ENCODE measurements around the gene AEN. TPM values are rescaled to one million over a fixed set of nuclear protein-coding genes. Genes with fewer than 3 reads are reported as not detected.
A peak's percentile ranks its signal among the peaks of the same experiment; 100 is the strongest.

The AEN gene
- total RNA-seq, 1 donor from 2014 or later, result 41.9 TPM

DNA sequence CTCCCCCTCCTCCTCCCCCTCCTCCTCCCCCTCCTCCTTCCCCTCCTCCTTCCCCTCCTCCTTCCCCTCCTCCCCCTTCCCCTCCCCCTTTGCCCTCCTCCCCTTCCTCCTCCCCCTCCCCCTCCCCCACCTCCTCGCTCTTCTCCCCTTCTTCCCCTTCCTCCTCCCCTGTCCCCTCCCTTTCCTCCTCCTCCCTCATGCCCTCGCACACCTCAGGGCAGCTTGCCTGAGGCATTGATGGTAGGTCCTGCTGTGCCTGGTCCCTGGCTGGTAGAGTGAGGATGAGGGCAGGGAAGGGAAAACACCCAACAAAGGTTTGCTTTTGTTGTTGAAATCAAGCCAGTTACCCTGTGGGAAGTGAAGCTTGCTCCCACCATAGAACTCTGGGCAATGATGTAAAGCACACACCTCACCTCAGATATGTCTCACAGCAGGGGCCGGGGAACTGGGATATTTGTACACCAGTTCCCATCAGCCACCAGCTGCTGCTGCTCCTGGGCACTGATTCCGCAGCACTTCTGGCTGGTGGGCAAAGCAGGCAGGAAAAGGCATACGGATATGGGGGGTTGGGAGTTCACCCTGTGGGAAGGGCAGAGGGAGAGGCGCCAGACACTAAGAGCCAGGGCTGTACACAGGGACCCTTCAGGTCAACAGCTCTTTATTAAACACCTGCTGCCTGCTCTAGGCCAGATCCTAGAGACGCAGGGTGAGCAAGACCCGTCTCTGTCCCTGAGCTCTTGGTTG, 31.5 kb downstream of the AEN start:
- Mint-ChIP-seq H3K4me1 (peaks cover 91% of the 10 kb centered on the region), H3K36me3 (ENCODE audit: low read depth) (peaks cover 46% of the 10 kb centered on the region), H3K27ac (peak overlapping the region; percentile 77), H3K27me3 (no peaks in the 10 kb centered on the region), H3K4me3 (no peak overlapping the region), H3K9me3 (no peaks in the 10 kb centered on the region)
- DNase-seq (peak; percentile 12), ATAC-seq (ENCODE audit: low read depth) (no peak)
- ChIA-PET CTCF (no interaction called here), POLR2A (no interaction called here)
- TF ChIP-seq, protein P1, sequence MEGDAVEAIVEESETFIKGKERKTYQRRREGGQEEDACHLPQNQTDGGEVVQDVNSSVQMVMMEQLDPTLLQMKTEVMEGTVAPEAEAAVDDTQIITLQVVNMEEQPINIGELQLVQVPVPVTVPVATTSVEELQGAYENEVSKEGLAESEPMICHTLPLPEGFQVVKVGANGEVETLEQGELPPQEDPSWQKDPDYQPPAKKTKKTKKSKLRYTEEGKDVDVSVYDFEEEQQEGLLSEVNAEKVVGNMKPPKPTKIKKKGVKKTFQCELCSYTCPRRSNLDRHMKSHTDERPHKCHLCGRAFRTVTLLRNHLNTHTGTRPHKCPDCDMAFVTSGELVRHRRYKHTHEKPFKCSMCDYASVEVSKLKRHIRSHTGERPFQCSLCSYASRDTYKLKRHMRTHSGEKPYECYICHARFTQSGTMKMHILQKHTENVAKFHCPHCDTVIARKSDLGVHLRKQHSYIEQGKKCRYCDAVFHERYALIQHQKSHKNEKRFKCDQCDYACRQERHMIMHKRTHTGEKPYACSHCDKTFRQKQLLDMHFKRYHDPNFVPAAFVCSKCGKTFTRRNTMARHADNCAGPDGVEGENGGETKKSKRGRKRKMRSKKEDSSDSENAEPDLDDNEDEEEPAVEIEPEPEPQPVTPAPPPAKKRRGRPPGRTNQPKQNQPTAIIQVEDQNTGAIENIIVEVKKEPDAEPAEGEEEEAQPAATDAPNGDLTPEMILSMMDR (IDR thresholded peaks at IDR 0.05), result no peak
- intact Hi-C loops (cut with micrococcal nuclease), result no loop called here

DNA sequence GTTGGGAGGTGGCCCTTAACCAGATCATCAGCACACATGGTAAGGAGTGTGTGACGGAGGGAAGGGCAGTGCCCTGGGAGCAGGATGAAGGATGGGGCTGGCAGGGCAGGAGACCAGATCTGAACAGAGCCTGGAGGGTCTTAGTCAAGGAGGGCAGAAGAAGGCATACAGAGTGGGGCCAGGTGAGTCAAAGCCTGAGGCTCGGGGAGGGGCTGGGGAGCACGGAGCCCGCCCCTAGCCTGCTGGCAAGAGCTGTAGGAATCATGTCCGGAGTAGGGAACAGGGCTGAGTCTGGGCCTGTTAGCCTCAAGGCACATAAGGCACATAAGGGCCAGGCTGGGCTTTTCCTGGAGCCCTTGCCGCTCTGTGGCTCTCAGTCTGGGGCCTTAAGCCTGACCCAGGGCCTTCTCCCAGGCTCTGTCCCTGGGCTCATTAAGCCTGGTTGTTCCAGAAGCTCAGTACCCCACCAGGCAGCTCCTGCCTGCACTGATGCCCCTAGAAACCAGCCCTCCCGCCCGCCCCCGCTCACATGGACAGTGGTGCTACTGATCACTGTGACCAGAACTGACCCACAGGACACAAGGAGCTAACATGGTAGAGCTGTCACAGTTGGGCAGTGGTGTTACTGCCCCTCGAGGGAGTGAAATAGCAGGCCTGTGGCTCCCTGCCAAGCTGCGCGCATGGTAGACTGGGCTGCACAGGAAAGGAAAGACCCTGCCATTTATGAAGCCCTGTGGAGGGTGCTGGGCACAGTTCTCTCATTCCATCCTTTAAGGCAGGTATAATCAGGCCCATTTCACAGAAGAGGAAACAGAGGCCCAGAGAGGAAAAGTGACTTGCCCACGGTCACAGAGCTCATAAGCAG, 32.3 kb downstream of the AEN start:
- Mint-ChIP-seq H3K4me1 (peaks cover 91% of the 10 kb centered on the region), H3K9me3 (no peaks in the 10 kb centered on the region), H3K4me3 (no peak overlapping the region), H3K27ac (peak overlapping the region; percentile 77), H3K27me3 (no peaks in the 10 kb centered on the region), H3K36me3 (ENCODE audit: low read depth) (peaks cover 38% of the 10 kb centered on the region)
- TF ChIP-seq, protein P1 (IDR thresholded peaks at IDR 0.05), result no peak
- CTCF ChIA-PET, result interaction anchor here (9.3 kb wide), 1 partner anchor 29 kb away, joined by 79 read pairs; no protein-coding TSS in a partner anchor
- POLR2A ChIA-PET, result interaction anchor here (1.0 kb wide), 1 partner anchor 8 kb away, joined by 4 read pairs; no protein-coding TSS in a partner anchor
- intact Hi-C loops (cut with micrococcal nuclease), result no loop called here
- no peak for ATAC-seq (ENCODE audit: low read depth)
- peak; percentile 12 for DNase-seq

DNA sequence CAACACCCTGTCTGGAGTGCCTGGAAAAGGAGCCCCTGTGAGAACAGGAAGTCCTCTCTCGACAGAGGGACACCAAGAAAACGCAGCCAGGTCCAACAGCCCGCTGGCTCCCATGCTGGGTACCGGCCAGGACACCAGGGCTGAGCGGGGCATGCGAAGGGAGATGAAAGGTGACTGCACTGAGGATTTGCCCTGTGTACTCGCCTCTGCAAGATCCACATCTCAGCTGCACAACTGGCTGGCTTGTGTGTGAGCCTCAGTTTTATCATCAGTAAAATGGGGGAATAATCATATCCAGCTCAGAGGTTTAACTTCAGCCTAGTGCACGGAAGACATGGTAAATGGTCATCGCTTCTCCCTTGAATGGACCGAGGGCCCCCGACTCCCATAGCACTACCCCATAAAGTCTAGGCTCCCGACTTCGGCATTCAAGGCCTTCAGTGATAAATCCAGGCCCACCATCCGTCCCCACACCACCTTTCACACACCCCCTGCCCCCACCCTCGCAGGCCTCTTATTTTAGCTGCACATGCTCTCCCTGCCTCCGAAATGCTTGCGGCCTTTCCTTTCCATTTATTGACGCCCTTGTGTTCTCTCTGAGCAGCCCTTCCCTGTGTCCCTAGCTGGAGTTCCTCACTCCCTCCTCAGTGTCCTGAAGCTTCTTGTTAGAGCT, 33.4 kb downstream of the AEN start:
- no peak for ATAC-seq (ENCODE audit: low read depth)
- Mint-ChIP-seq H3K4me1 (peaks cover 89% of the 10 kb centered on the region), H3K4me3 (no peak overlapping the region), H3K27me3 (no peaks in the 10 kb centered on the region), H3K27ac (peak overlapping the region; percentile 61), H3K36me3 (ENCODE audit: low read depth) (peaks cover 31% of the 10 kb centered on the region), H3K9me3 (no peaks in the 10 kb centered on the region)
- DNase-seq, result peak; percentile 12
- TF ChIP-seq, protein P1 (IDR thresholded peaks at IDR 0.05), result no peak
- intact Hi-C loops (cut with micrococcal nuclease), result loop anchor here (5.0 kb wide), 1 partner anchor 48 kb away; no protein-coding TSS in a partner anchor
- ChIA-PET CTCF (interaction anchor here (1.3 to 9.3 kb wide), 3 partner anchors 10 to 30 kb away, joined by 3 to 79 read pairs (median 3); no protein-coding TSS in a partner anchor), POLR2A (interaction anchor here (1.0 to 4.7 kb wide), 3 partner anchors 9 to 29 kb away, joined by 4 to 42 read pairs (median 9); no protein-coding TSS in a partner anchor)

DNA sequence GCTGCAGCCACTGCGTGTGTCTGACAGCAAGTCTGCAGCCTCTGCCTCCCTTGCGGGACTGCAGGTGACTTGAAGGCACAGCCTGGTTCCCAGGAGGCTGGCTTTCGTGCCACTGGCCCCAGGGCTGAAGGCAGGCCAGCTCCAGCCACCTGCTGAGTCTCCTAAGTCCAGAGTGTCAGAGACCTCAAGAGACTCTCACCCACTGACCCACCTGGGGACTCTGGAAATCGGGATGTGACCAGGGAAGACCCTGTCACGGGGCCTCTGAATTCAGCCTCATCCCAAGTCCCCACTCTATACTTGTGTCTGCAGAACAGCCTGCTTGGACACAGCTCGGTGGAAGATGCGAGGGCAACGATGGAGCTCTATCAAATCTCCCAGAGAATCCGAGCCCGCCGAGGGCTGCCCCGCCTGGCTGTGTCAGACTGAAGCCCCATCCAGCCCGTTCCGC, 34.0 kb downstream of the AEN start:
- TF ChIP-seq, protein P1 (IDR thresholded peaks at IDR 0.05), result no peak
- Mint-ChIP-seq H3K4me3 (no peak overlapping the region), H3K36me3 (ENCODE audit: low read depth) (peaks cover 29% of the 10 kb centered on the region), H3K9me3 (no peaks in the 10 kb centered on the region), H3K4me1 (peaks cover 86% of the 10 kb centered on the region), H3K27me3 (no peaks in the 10 kb centered on the region), H3K27ac (peak overlapping the region; percentile 80)
- intact Hi-C loops (cut with micrococcal nuclease), result loop anchor here (5.0 kb wide), 1 partner anchor 47 kb away; no protein-coding TSS in a partner anchor
- no peak for ATAC-seq (ENCODE audit: low read depth)
- POLR2A ChIA-PET, result interaction anchor here (1.8 to 4.7 kb wide), 4 partner anchors 8 to 34 kb away, joined by 9 to 42 read pairs (median 15); partner anchors contain the start of gene AEN
- peak; percentile 15 for DNase-seq
- CTCF ChIA-PET, result interaction anchor here (1.3 to 9.3 kb wide), 3 partner anchors 9 to 31 kb away, joined by 3 to 79 read pairs (median 3); no protein-coding TSS in a partner anchor

Measured in activated B cell treated with CpG ODN at 0.5 μM for 24 hours (primary cell).